T-cell (primary cell): ENCODE measurements around the gene SERPINA12. TPM values are rescaled to one million over a fixed set of nuclear protein-coding genes. Genes with fewer than 3 reads are reported as not detected.
"Not testable (repeated sequence)": the region's sequence is repeated elsewhere in the genome, so short reads cannot be mapped to it uniquely, and the experiment has no call there.

Experiments
- ATAC-seq, 4 experiments: fragments of 200-7000 bp in 3 of 4; fragments of 150-1000 bp in 1 of 4; cut with Tn5 transposase; replicated peaks in 1 of 4; 1 replicate in 3 of 4; 2 replicates in 1 of 4; pipeline ENCODE4 v1.10.0; 2021; ENCODE audit warnings: moderate library complexity in 3 of 4, mild to moderate bottlenecking in 2 of 4, moderate number of reproducible peaks in 1 of 4
- CTCF ChIA-PET, 2 donors: fragments of 300-600 bp; sonication (Branson Sonifier 250); formaldehyde crosslinking; loops; one replicate each; lab custom pipeline; 2022; ENCODE audit warnings: antibody characterized with exemption in 2 of 2; lab: Charles Lee
- POLR2A ChIA-PET, 2 donors: fragments of 300-600 bp; sonication (Branson Sonifier 250); formaldehyde crosslinking; loops; one replicate each; lab custom pipeline; 2022; ENCODE audit warnings: antibody characterized with exemption in 2 of 2; lab: Charles Lee
- DNase-seq, 35 experiments: peaks; one replicate each; pipeline versions ENCODE4 v3.0.0 to v3.0.0-alpha.2; 2013 to 2023
- H3K27ac ChIP-seq: one replicate; pipeline ENCODE4 v1.5.1; 2013; ENCODE audit warnings: low read length
- H3K27me3 ChIP-seq, 2 experiments: replicated peaks in 1 of 2; 1 replicate in 1 of 2; 2 replicates in 1 of 2; pipeline versions ENCODE4 v1.6.1 to v1.7.0; 2013; ENCODE audit warnings: low read length in 1 of 2, mixed read lengths in 1 of 2; ENCODE audit not compliant: control insufficient read depth in 2 of 2, insufficient read depth in 2 of 2; ENCODE audit errors: extremely low read depth in 1 of 2
- H3K36me3 ChIP-seq, 2 donors: 1 replicate in 1 of 2; 2 replicates in 1 of 2; pipeline versions ENCODE4 v1.6.1 to v1.7.0; 2013; ENCODE audit warnings: low read length in 1 of 2; ENCODE audit not compliant: control insufficient read depth in 2 of 2, insufficient read depth in 1 of 2; ENCODE audit errors: extremely low read depth in 1 of 2
- H3K4me1 ChIP-seq, 2 experiments: 1 replicate in 1 of 2; 2 replicates in 1 of 2; pipeline versions ENCODE4 v1.6.1 to v1.7.0; 2013; ENCODE audit warnings: low read length in 2 of 2, mixed read lengths in 1 of 2; ENCODE audit not compliant: insufficient read depth in 2 of 2, control insufficient read depth in 1 of 2; ENCODE audit errors: extremely low read depth in 1 of 2
- H3K4me3 ChIP-seq, 2 donors: 1 replicate in 1 of 2; 2 replicates in 1 of 2; pipeline versions ENCODE4 v1.5.1 to v1.7.0; 2013; ENCODE audit warnings: mild to moderate bottlenecking in 2 of 2, low read length in 1 of 2, moderate library complexity in 1 of 2; ENCODE audit not compliant: control insufficient read depth in 1 of 2; ENCODE audit errors: extremely low read depth in 1 of 2
- H3K9me3 ChIP-seq: 2 replicates; pipeline ENCODE4 v1.7.0; 2013
- H3K27ac Mint-ChIP-seq, 2 donors: one replicate each; pipeline ENCODE4 v1.8.0; 2020 to 2021; ENCODE audit warnings: mild to moderate bottlenecking in 2 of 2, mixed read lengths in 2 of 2
- H3K27me3 Mint-ChIP-seq, 2 donors: one replicate each; pipeline ENCODE4 v1.8.0; 2021 to 2022; ENCODE audit warnings: mixed read lengths in 2 of 2
- H3K36me3 Mint-ChIP-seq: one replicate; pipeline ENCODE4 v1.8.0; 2021; ENCODE audit warnings: mixed read lengths
- H3K4me1 Mint-ChIP-seq, 3 donors: one replicate each; pipeline ENCODE4 v1.8.0; 2020 to 2022; ENCODE audit warnings: mixed read lengths in 3 of 3, mild to moderate bottlenecking in 1 of 3
- H3K4me3 Mint-ChIP-seq, 3 donors: one replicate each; pipeline ENCODE4 v1.8.0; 2020 to 2022; ENCODE audit warnings: mild to moderate bottlenecking in 3 of 3, mixed read lengths in 3 of 3, moderate library complexity in 3 of 3
- H3K9me3 Mint-ChIP-seq, 3 donors: one replicate each; pipeline ENCODE4 v1.8.0; 2020 to 2022; ENCODE audit warnings: mixed read lengths in 3 of 3
- WGBS: methylation state at CpG from one replicate; pipeline ENCODE4 v1.1.5; 2013; ENCODE audit warnings: missing lambda C conversion rate; ENCODE audit not compliant: insufficient coverage; 5-methylcytosine and 5-hydroxymethylcytosine counted together
- total RNA-seq, 35 experiments: library from RNA in 6 of 35; stranded (reverse) in 6 of 35; fragments of 120-200 nt in 1 of 35; gene quantifications; one replicate each; pipeline versions ENCODE4 v1.2.1 to v1.2.4 and lab custom pipeline; 2013 to 2026

The SERPINA12 gene
- total RNA-seq, 5 donors from 2014 or later (not counting 1 experiment from before 2014, with no cell fraction given) = not detected

DNA sequence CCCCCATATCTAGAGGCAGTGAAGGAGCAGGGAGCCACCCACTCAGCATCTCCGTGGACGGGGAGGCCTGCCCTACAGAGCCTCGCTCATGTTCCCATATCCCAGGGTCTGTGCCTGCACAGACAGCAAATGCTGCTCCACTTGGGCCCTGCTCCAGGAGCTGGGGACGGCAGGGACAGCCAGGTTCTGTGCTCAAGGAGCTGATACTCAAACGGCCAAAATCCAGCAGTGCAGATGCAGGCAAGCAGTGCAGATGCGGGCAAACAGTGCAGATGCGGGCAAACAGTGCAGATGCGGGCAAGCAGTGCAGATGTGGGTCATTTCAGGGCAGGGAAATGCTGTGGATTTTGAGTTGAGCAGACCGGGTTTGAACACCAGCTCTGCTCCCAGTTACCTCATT, 6.2 kb upstream of the SERPINA12 start:
- ATAC-seq = no peak
- WGBS = 81% methylated on average over 6 of the region's 9 CpGs
- Mint-ChIP-seq H3K36me3 (no peaks in the 10 kb centered on the region), H3K27me3 (peaks cover 0 to 16% of the 10 kb centered on the region in 2 donors), H3K9me3 (peaks cover 3 to 13% (median 5%) of the 10 kb centered on the region in 3 donors), H3K27ac (no peak overlapping the region), H3K4me1 (no peaks in the 10 kb centered on the region), H3K4me3 (no peak overlapping the region)
- DNase-seq = no peak
- H3K9me3 ChIP-seq = no peaks in the 10 kb centered on the region
- CTCF ChIA-PET = no interaction called here
- peaks cover 0 to 22% of the 10 kb centered on the region in 2 experiments for H3K27me3 ChIP-seq
- POLR2A ChIA-PET = no interaction called here
- H3K27ac ChIP-seq = no peak overlapping the region
- no peaks in the 10 kb centered on the region for H3K36me3 ChIP-seq
- no peaks in the 10 kb centered on the region for H3K4me1 ChIP-seq
- H3K4me3 ChIP-seq = no peak overlapping the region

- no peak overlapping the region for H3K4me3 Mint-ChIP-seq
- ChIA-PET POLR2A (no interaction called here), CTCF (interaction anchor here in 1 of 2 donors (0.6 kb wide), 1 partner anchor 50 kb away, joined by 4 read pairs; no protein-coding TSS in a partner anchor)
- peaks cover 5 to 16% of the 10 kb centered on the region in 2 donors for H3K27me3 Mint-ChIP-seq
- no peak overlapping the region for H3K4me3 ChIP-seq
- no peaks in the 10 kb centered on the region for H3K9me3 ChIP-seq
- no peaks in the 10 kb centered on the region for H3K4me1 ChIP-seq
- H3K4me1 Mint-ChIP-seq = no peaks in the 10 kb centered on the region
- DNase-seq (no peak), ATAC-seq (no peak)
- H3K9me3 Mint-ChIP-seq = peaks cover 3 to 7% (median 5%) of the 10 kb centered on the region in 3 donors
- no peaks in the 10 kb centered on the region for H3K36me3 Mint-ChIP-seq
- no peak overlapping the region for H3K27ac Mint-ChIP-seq
- no peak overlapping the region for H3K27ac ChIP-seq
- peaks cover 0 to 27% of the 10 kb centered on the region in 2 experiments for H3K27me3 ChIP-seq
- WGBS = 67% methylated on average over 7 of the region's 7 CpGs
- no peaks in the 10 kb centered on the region for H3K36me3 ChIP-seq
Observed at GRCh38 chr14:94514351-94514750, 5.1 kb upstream of the SERPINA12 start.

- H3K27me3 ChIP-seq = peaks cover 0 to 25% of the 10 kb centered on the region in 2 experiments
- H3K4me1 Mint-ChIP-seq, H3K36me3 ChIP-seq, POLR2A ChIA-PET, H3K4me3 Mint-ChIP-seq, ATAC-seq, H3K36me3 Mint-ChIP-seq, H3K27ac ChIP-seq, H3K9me3 ChIP-seq, H3K4me1 ChIP-seq, H3K27ac Mint-ChIP-seq, H3K27me3 Mint-ChIP-seq, H3K4me3 ChIP-seq, CTCF ChIA-PET, DNase-seq, H3K9me3 Mint-ChIP-seq: not testable (repeated sequence)
- WGBS = no CpG with 5 or more reads among the region's 2 CpGs
Observed at GRCh38 chr14:94510481-94510880, 1.2 kb upstream of the SERPINA12 start.

GRCh38 chr14:94505641-94506040, 3.6 kb downstream of the SERPINA12 start:
- ATAC-seq (no peak), DNase-seq (no peak)
- no peak overlapping the region for H3K27ac Mint-ChIP-seq
- H3K27ac ChIP-seq = no peak overlapping the region
- POLR2A ChIA-PET = no interaction called here
- H3K27me3 ChIP-seq = peaks cover 0 to 13% of the 10 kb centered on the region in 2 experiments
- WGBS = 90% methylated on average over 8 of the region's 8 CpGs
- CTCF ChIA-PET = no interaction called here
- no peaks in the 10 kb centered on the region for H3K4me1 ChIP-seq
- no peak overlapping the region for H3K4me3 ChIP-seq
- no peaks in the 10 kb centered on the region for H3K9me3 ChIP-seq
- no peak overlapping the region for H3K4me3 Mint-ChIP-seq
- H3K9me3 Mint-ChIP-seq = no peaks in the 10 kb centered on the region
- H3K36me3 Mint-ChIP-seq = no peaks in the 10 kb centered on the region
- peaks cover 17 to 20% of the 10 kb centered on the region in 2 donors for H3K27me3 Mint-ChIP-seq
- H3K36me3 ChIP-seq = no peaks in the 10 kb centered on the region
- no peaks in the 10 kb centered on the region for H3K4me1 Mint-ChIP-seq

- H3K27ac ChIP-seq = no peak overlapping the region
- 81% methylated on average over 4 of the region's 4 CpGs for WGBS
- Mint-ChIP-seq H3K36me3 (no peaks in the 10 kb centered on the region), H3K27me3 (peaks cover 19 to 24% of the 10 kb centered on the region in 2 donors), H3K9me3 (no peaks in the 10 kb centered on the region), H3K4me1 (no peaks in the 10 kb centered on the region), H3K27ac (no peak overlapping the region), H3K4me3 (no peak overlapping the region)
- no peaks in the 10 kb centered on the region for H3K4me1 ChIP-seq
- ATAC-seq (no peak), DNase-seq (no peak)
- peaks cover 0 to 15% of the 10 kb centered on the region in 2 experiments for H3K27me3 ChIP-seq
- H3K9me3 ChIP-seq = no peaks in the 10 kb centered on the region
- ChIA-PET POLR2A (no interaction called here), CTCF (no interaction called here)
- no peak overlapping the region for H3K4me3 ChIP-seq
- no peaks in the 10 kb centered on the region for H3K36me3 ChIP-seq
Observed at GRCh38 chr14:94505206-94505605, 4.1 kb downstream of the SERPINA12 start.

GRCh38 chr14:94501588-94502516, 7.4 kb downstream of the SERPINA12 start:
- no peak for ATAC-seq
- WGBS = 91% methylated on average over 6 of the region's 16 CpGs
- no peaks in the 10 kb centered on the region for H3K9me3 Mint-ChIP-seq
- H3K4me3 Mint-ChIP-seq = no peak overlapping the region
- ChIA-PET POLR2A (no interaction called here), CTCF (no interaction called here)
- Histone ChIP-seq H3K4me1 (no peaks in the 10 kb centered on the region), H3K27ac (no peak overlapping the region), H3K36me3 (no peaks in the 10 kb centered on the region), H3K27me3 (peaks cover 0 to 18% of the 10 kb centered on the region in 2 experiments), H3K9me3 (no peaks in the 10 kb centered on the region), H3K4me3 (no peak overlapping the region)
- H3K27me3 Mint-ChIP-seq = peaks cover 15 to 26% of the 10 kb centered on the region in 2 donors
- no peak for DNase-seq
- H3K27ac Mint-ChIP-seq = no peak overlapping the region
- H3K36me3 Mint-ChIP-seq = no peaks in the 10 kb centered on the region
- no peaks in the 10 kb centered on the region for H3K4me1 Mint-ChIP-seq
